Measurements from ENCODE around the gene KCNN1.
"Not testable (repeated sequence)": the region's sequence is repeated elsewhere in the genome, so short reads cannot be mapped to it uniquely, and the experiment has no call there.

KCNN1 gene

DNA sequence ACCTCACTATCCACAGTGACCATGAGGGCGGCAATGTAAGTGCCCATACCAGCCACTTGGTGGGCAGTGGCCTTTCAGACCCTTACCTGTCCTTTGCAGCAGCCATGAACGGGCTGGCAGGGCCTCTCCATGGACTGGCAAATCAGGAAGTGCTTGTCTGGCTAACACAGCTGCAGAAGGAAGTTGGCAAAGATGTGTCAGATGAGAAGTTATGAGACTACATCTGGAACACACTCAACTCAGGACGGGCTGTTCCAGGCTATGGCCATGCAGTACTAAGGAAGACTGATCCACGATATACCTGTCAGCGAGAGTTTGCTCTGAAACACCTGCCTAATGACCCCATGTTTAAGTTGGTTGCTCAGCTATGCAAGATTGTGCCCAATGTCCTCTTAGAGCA lies 64.5 kb downstream of the KCNN1 start:
- not testable (repeated sequence) for DNase-seq

GRCh38 chr19:18032102-18032501 lies 65.2 kb downstream of the KCNN1 start:
- not testable (repeated sequence) for DNase-seq

DNA sequence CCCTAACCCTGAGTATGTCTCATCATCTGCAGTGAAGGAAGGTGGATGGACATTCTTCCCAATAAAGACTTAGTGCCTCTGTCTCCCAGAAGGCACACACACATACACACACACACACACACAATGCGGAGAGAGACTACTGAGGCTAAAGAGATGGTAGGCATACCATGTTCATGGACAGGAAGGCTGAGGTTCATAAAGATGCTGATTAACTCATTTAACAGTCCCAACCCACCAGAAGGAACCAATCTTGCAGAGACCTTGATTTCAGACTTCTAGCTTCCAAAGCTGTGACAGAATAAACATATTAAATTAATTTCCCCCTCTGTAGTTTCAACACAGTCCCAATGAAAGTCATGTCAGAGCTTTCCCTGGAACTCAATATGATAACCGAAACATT lies 74.1 kb downstream of the KCNN1 start:
- DNase-seq = no peak

GRCh38 chr19:18043676-18044075 lies 76.8 kb downstream of the KCNN1 start:
- DNase-seq = no peak

GRCh38 chr19:18044825-18045304 lies 78.0 kb downstream of the KCNN1 start:
- peak; percentile 99 for DNase-seq

GRCh38 chr19:18045307-18046050 lies 78.6 kb downstream of the KCNN1 start:
- DNase-seq = peak; percentile 79

- DNase-seq = peak; percentile 60
Observed at GRCh38 chr19:18046059-18046718, 79.3 kb downstream of the KCNN1 start.

- DNase-seq = no peak
Observed at GRCh38 chr19:18049385-18049784, 82.5 kb downstream of the KCNN1 start.
